HFFc6 (cell line): Measurements from ENCODE around the gene ZNF248. TPM values are rescaled to one million over a fixed set of nuclear protein-coding genes. Genes with fewer than 3 reads are reported as not detected.

Experiments used
- DNase-seq: peaks from one replicate; pipeline ENCODE4 v3.0.0-alpha.2; 2018
- H3K27ac Mint-ChIP-seq: 2 replicates; pipeline ENCODE4 v1.8.0; 2020; ENCODE audit warnings: mild to moderate bottlenecking, mixed read lengths
- H3K27me3 Mint-ChIP-seq: 2 replicates; pipeline ENCODE4 v1.8.0; 2021; ENCODE audit warnings: mild to moderate bottlenecking, moderate library complexity, mixed read lengths; ENCODE audit not compliant: insufficient read depth
- H3K36me3 Mint-ChIP-seq: 2 replicates; pipeline ENCODE4 v1.8.0; 2021; ENCODE audit warnings: low read depth, mixed read lengths
- H3K4me1 Mint-ChIP-seq: 2 replicates; pipeline ENCODE4 v1.8.0; 2020; ENCODE audit warnings: low read depth, mixed read lengths
- H3K4me3 Mint-ChIP-seq: 2 replicates; pipeline ENCODE4 v1.8.0; 2020; ENCODE audit warnings: mild to moderate bottlenecking, moderate library complexity, mixed read lengths
- H3K9me3 Mint-ChIP-seq: 2 replicates; pipeline ENCODE4 v1.8.0; 2020; ENCODE audit warnings: mild to moderate bottlenecking, mixed read lengths
- total RNA-seq, 6 experiments: library from RNA; stranded (reverse); fragmentation: NEBNext Ultra II Directional; extraction: Animal tissue kit (Norgen Biotek cat#: 25700); gene quantifications; 2 replicates in 1 of 6; 3 replicates in 5 of 6; pipeline ENCODE4 v1.2.3, GENCODE V29; 2021
- TF ChIP-seq, protein P1 (sequence below): fragments of 200-600 bp; sonication (generic); IDR thresholded peaks from 2 replicates; pipeline ENCODE4 v1.5.0; 2021; ENCODE audit warnings: antibody characterized with exemption, mild to moderate bottlenecking

The ZNF248 gene
- total RNA-seq, 6 experiments from 2014 or later, result 3.9 to 6.3 (median 5.2) TPM

DNA sequence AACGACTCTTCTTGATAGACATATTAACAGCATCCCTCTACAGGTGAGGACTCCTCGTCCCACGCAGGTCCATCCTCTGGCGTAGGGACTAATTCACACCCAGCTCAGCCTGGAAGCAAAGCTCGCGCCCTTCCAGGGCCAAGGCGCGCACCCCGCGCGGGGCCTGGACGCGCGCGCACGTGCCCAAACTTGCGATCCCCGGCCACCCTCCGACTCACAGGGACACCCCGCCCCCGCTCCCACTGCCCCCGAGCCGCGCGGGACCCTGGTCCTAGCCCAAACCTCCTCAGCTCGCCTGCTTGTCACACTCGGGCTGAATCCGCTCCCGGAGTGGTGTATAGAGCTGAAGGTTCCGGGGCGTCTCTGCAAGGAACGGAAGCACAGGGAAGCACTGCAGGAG is 76.9 kb downstream of the ZNF248 start:
- Mint-ChIP-seq H3K4me3 (no peak overlapping the region), H3K27ac (no peak overlapping the region), H3K9me3 (peaks cover 21% of the 10 kb centered on the region), H3K4me1 (no peaks in the 10 kb centered on the region), H3K27me3 (no peaks in the 10 kb centered on the region), H3K36me3 (no peaks in the 10 kb centered on the region)
- DNase-seq, result no peak
- TF ChIP-seq, protein P1, sequence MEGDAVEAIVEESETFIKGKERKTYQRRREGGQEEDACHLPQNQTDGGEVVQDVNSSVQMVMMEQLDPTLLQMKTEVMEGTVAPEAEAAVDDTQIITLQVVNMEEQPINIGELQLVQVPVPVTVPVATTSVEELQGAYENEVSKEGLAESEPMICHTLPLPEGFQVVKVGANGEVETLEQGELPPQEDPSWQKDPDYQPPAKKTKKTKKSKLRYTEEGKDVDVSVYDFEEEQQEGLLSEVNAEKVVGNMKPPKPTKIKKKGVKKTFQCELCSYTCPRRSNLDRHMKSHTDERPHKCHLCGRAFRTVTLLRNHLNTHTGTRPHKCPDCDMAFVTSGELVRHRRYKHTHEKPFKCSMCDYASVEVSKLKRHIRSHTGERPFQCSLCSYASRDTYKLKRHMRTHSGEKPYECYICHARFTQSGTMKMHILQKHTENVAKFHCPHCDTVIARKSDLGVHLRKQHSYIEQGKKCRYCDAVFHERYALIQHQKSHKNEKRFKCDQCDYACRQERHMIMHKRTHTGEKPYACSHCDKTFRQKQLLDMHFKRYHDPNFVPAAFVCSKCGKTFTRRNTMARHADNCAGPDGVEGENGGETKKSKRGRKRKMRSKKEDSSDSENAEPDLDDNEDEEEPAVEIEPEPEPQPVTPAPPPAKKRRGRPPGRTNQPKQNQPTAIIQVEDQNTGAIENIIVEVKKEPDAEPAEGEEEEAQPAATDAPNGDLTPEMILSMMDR, result no peak

DNA sequence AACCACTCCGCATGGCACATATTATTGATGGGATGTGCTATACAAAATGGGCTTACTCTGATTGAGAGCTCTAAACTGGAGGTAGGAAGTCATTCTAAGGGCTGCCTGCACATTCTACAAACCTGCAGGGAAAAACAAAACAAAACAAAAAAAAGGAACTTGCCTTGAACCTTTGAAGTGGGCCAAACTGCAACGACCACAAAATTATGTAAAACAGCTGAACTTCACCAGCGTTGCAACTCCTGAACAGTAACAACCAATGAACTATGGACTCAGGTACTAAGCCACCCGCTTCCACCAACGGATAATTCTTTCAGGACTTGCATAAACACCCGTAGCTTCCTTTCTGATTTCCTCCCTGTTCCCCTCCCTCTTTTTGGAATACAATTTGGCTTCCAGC is 80.4 kb downstream of the ZNF248 start:
- peaks cover 12% of the 10 kb centered on the region for H3K9me3 Mint-ChIP-seq
- no peak overlapping the region for H3K27ac Mint-ChIP-seq
- TF ChIP-seq, protein P1, result no peak
- H3K4me1 Mint-ChIP-seq, result no peaks in the 10 kb centered on the region
- no peaks in the 10 kb centered on the region for H3K27me3 Mint-ChIP-seq
- DNase-seq, result no peak
- no peaks in the 10 kb centered on the region for H3K36me3 Mint-ChIP-seq
- H3K4me3 Mint-ChIP-seq, result no peak overlapping the region

GRCh38 chr10:37775612-37776011 is 81.8 kb downstream of the ZNF248 start:
- no peak overlapping the region for H3K27ac Mint-ChIP-seq
- TF ChIP-seq, protein P1, result no peak
- no peak overlapping the region for H3K4me3 Mint-ChIP-seq
- H3K36me3 Mint-ChIP-seq, result no peaks in the 10 kb centered on the region
- H3K27me3 Mint-ChIP-seq, result no peaks in the 10 kb centered on the region
- no peak for DNase-seq
- peaks cover 12% of the 10 kb centered on the region for H3K9me3 Mint-ChIP-seq
- H3K4me1 Mint-ChIP-seq, result no peaks in the 10 kb centered on the region

DNA sequence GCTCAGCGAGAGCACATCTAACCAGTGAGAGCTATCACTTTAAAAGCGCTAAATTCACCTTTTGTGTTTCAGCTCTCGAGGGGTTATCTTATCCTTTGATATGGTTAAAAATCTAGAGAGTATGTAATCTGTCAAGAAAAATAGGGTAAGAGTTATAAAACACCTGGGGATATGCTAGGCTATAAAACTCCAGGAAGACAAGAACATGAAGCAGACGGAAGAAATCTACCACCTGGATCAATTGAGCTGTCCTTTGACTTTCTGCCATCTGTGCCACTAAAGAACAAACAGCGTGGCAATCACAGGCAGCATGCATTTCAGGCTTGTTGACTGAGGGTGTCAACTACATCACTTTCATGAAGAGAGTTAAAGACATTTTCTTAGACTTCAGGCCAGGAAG is 83.1 kb downstream of the ZNF248 start:
- no peak for DNase-seq
- Mint-ChIP-seq H3K36me3 (no peaks in the 10 kb centered on the region), H3K4me3 (no peak overlapping the region), H3K4me1 (no peaks in the 10 kb centered on the region), H3K27me3 (no peaks in the 10 kb centered on the region), H3K9me3 (peaks cover 8% of the 10 kb centered on the region), H3K27ac (no peak overlapping the region)
- TF ChIP-seq, protein P1, result no peak

DNA sequence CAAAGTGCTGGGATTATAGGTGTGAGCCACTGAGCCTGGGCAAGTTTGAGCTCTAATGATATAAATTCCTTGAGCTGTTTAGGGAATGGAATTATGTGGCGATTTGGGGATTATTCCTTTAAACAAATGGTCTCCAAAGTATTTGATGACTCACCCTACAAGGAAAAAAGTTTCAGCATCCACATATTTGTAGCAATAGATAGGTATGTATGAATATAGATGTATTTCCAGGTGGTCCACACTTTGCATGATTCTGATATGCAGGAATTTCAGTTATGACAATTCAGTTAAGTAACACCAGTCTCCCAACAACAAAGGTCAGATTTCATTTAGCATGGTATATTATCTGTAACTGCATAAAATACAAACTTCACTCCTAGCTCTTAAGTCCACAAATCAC is 92.2 kb downstream of the ZNF248 start:
- TF ChIP-seq, protein P1, result no peak
- no peaks in the 10 kb centered on the region; the same call in 1 of the 2 replicates for H3K27me3 Mint-ChIP-seq
- no peaks in the 10 kb centered on the region for H3K4me1 Mint-ChIP-seq
- no peak for DNase-seq
- H3K4me3 Mint-ChIP-seq, result no peak overlapping the region
- H3K27ac Mint-ChIP-seq, result no peak overlapping the region
- H3K36me3 Mint-ChIP-seq, result 0 out of 2 replicates have a peak, but pooled peaks cover 5% of the 10 kb centered on the region
- H3K9me3 Mint-ChIP-seq, result peaks cover 44% of the 10 kb centered on the region

DNA sequence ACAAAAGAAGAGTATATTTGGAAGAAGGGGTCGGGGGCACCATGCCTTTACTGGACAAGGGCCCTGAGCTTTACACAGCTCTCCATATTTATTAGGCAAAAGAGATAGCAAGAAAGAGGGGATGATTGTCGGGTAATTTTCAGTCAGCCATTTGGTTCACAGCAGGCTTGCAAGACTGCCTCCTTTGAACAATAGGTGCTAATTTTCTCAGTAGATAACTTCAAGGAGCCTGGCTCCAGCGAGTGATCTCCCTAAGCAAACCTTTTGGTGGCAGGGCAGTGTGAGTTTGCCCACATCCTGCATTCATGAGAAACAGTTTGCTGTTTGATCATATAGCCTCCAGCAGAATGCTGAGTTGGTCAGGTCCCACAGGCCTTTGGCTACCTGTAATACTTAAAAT is 94.3 kb downstream of the ZNF248 start:
- peaks cover 39% of the 10 kb centered on the region for H3K9me3 Mint-ChIP-seq
- H3K27ac Mint-ChIP-seq, result no peak overlapping the region
- no peak overlapping the region for H3K4me3 Mint-ChIP-seq

More for the DNA sequence above, 94.3 kb downstream of the ZNF248 start:
- Mint-ChIP-seq H3K36me3 (0 out of 2 replicates have a peak, but pooled peaks cover 5% of the 10 kb centered on the region), H3K4me1 (no peaks in the 10 kb centered on the region), H3K27me3 (no peaks in the 10 kb centered on the region; the same call in 1 of the 2 replicates)
- TF ChIP-seq, protein P1, result no peak
- no peak for DNase-seq
